ENCODE data around the gene SH3RF3. TPM values are rescaled to one million over a fixed set of nuclear protein-coding genes. Genes with fewer than 3 reads are reported as not detected.

The SH3RF3 gene
- total and polyA plus RNA-seq, 10 of the 15 experiments (the other 5 are each of a cell fraction or from before 2014, with no cell fraction given): 0.08 to 8.8 (median 2.3) TPM

- DNase-seq (ENCODE audit: low read depth, low spot score) (no peak), ATAC-seq (no peak; the same call in 2 of the 3 replicates), FAIRE-seq (no peak)
- in situ Hi-C loops (cut with MboI): no loop called here
- no peaks in the 10 kb centered on the region for H3K27me3 ChIP-seq (replicated peaks in 1 of 2; ENCODE audit: control insufficient read depth in 2 of 2, insufficient read depth in 2 of 2, low read length in 1 of 2)
- H3K79me2 ChIP-seq (ENCODE audit: control insufficient read depth, insufficient read depth, low read length): no peaks in the 10 kb centered on the region
- no peaks in the 10 kb centered on the region for H3K36me3 ChIP-seq (ENCODE audit: control insufficient read depth in 2 of 2, insufficient read depth in 2 of 2, low read length in 1 of 2)
- 77% methylated on average over 3 of the region's 3 CpGs for WGBS (ENCODE audit: insufficient coverage, insufficient replicate concordance, low lambda C conversion rate, missing lambda C conversion rate)
- ChIA-PET RAD21 (ENCODE audit: unreplicated experiment) (no interaction called here), SMC1A (ENCODE audit: uncharacterized antibody, unreplicated experiment) (interaction anchor here (0.8 to 1.6 kb wide), 3 partner anchors 37 to 109 kb away, joined by 3 to 4 read pairs (median 3); no protein-coding TSS in a partner anchor), CTCF (interaction anchor here (1.9 kb wide), 1 partner anchor 16 kb away, joined by 5 read pairs; no protein-coding TSS in a partner anchor), POLR2A (no interaction called here)
- H3K4me1 ChIP-seq (ENCODE audit: control insufficient read depth, insufficient read depth, low read length): no peaks in the 10 kb centered on the region
- no peaks in the 10 kb centered on the region; the same call in 2 of the 3 replicates for H3K9me3 ChIP-seq (replicated peaks; ENCODE audit: control insufficient read depth, insufficient read depth, low read length)
- no TSS peak for BruUV-seq (replicated peaks)
- no peak overlapping the region for H3K9ac ChIP-seq (ENCODE audit: control insufficient read depth, insufficient read depth, low read length)
- no peaks in the 10 kb centered on the region for H4K20me1 ChIP-seq (ENCODE audit: control insufficient read depth, insufficient read depth)
- intact Hi-C loops (cut with micrococcal nuclease; ENCODE audit: unreplicated experiment): loop anchor here (1.0 kb wide), 1 partner anchor 22 kb away; no protein-coding TSS in a partner anchor
- H3K27ac ChIP-seq (ENCODE audit: control insufficient read depth, insufficient read depth): no peak overlapping the region
- H3K4me2 ChIP-seq (ENCODE audit: control insufficient read depth, insufficient read depth): no peak overlapping the region
- H2AFZ ChIP-seq (ENCODE audit: control insufficient read depth, low read depth, low read length): no peak overlapping the region
- no peak overlapping the region for H3K4me3 ChIP-seq
- TF ChIP-seq POLR2AphosphoS5 (IDR thresholded peaks at IDR 0.05; ENCODE audit: low read length) (no peak), MEF2A (IDR thresholded peaks at IDR 0.05; ENCODE audit: insufficient read depth, low read depth, low read length) (no peak), CHD2 (IDR thresholded peaks at IDR 0.05; ENCODE audit: borderline replicate concordance, low read depth, low read length) (no peak), EP300 (IDR thresholded peaks at IDR 0.05; ENCODE audit: borderline replicate concordance in 1 of 2, control insufficient read depth in 1 of 2, low read depth in 2 of 2, low read length in 2 of 2) (no peak), MYC (IDR thresholded peaks at IDR 0.05; ENCODE audit: insufficient read depth, insufficient read length, insufficient replicate concordance, low read length, severe bottlenecking) (no peak), ZNF622 (IDR thresholded peaks at IDR 0.05) (no peak), CHD1 (IDR thresholded peaks at IDR 0.05; ENCODE audit: low read depth, low read length) (no peak), PRDM15 (CRISPR knock-in tag; IDR thresholded peaks at IDR 0.05) (no peak), ZNF592 (IDR thresholded peaks at IDR 0.05) (no peak), BRCA1 (IDR thresholded peaks at IDR 0.05; ENCODE audit: low read depth, low read length) (no peak), DPF2 (IDR thresholded peaks at IDR 0.05) (no peak), HSF1 (IDR thresholded peaks at IDR 0.05; ENCODE audit: low read depth, low read length) (no peak), MAX (IDR thresholded peaks at IDR 0.05; ENCODE audit: low read depth, low read length) (no peak), SRF (IDR thresholded peaks at IDR 0.05; ENCODE audit: low read depth in 2 of 2, low read length in 2 of 2) (no peak)
Measured at GRCh38 chr2:109164739-109165221, 35.8 kb downstream of the SH3RF3 start.

Measured in GM12878 (cell line).